NCI-H146 (cell line): Measurements from ENCODE around the gene SLC6A6.
A peak's percentile ranks its signal among the peaks of the same experiment; 100 is the strongest.

ENCODE experiments used
- DNase-seq: peaks from one replicate; lab custom pipeline; 2025; lab: John Stamatoyannopoulos, UW

SLC6A6 gene

GRCh38 chr3:14402304-14402811 is at the start of gene SLC6A6:
TSS of gene SLC6A6 (plus strand) at chr3:14402606. CDS start at chr3:14443635, 41,029 bp downstream.
- peak; percentile 93 for DNase-seq

GRCh38 chr3:14353502-14353901 is 48.9 kb upstream of the SLC6A6 start:
- no peak for DNase-seq

GRCh38 chr3:14357463-14357862 is 44.9 kb upstream of the SLC6A6 start:
- DNase-seq = no peak

GRCh38 chr3:14358426-14359211 is 43.8 kb upstream of the SLC6A6 start:
- DNase-seq = peak; percentile 30

GRCh38 chr3:14359348-14359747 is 43.1 kb upstream of the SLC6A6 start:
- DNase-seq = no peak

GRCh38 chr3:14360123-14360881 is 42.1 kb upstream of the SLC6A6 start:
- DNase-seq = no peak

- DNase-seq = no peak
Measured at GRCh38 chr3:14361068-14361677, 41.2 kb upstream of the SLC6A6 start.

- no peak for DNase-seq
Measured at GRCh38 chr3:14362890-14363289, 39.5 kb upstream of the SLC6A6 start.

GRCh38 chr3:14363379-14363778 is 39.0 kb upstream of the SLC6A6 start:
- DNase-seq = no peak

GRCh38 chr3:14363991-14364390 is 38.4 kb upstream of the SLC6A6 start:
- DNase-seq = no peak

GRCh38 chr3:14364580-14365292 is 37.7 kb upstream of the SLC6A6 start:
- no peak for DNase-seq

- no peak for DNase-seq
Measured at GRCh38 chr3:14366248-14366647, 36.2 kb upstream of the SLC6A6 start.

GRCh38 chr3:14366915-14367823 is 35.2 kb upstream of the SLC6A6 start:
- no peak for DNase-seq

- no peak for DNase-seq
Measured at GRCh38 chr3:14368146-14368545, 34.3 kb upstream of the SLC6A6 start.

- DNase-seq = no peak
Measured at GRCh38 chr3:14368885-14369284, 33.5 kb upstream of the SLC6A6 start.

- peak; percentile 56 for DNase-seq
Measured at GRCh38 chr3:14369675-14370669, 32.4 kb upstream of the SLC6A6 start.

GRCh38 chr3:14370720-14371572 is 31.5 kb upstream of the SLC6A6 start:
- DNase-seq = no peak

GRCh38 chr3:14371573-14372474 is 30.6 kb upstream of the SLC6A6 start:
- peak; percentile 33 for DNase-seq
